Tongue (tissue), 2 donors: Measurements from ENCODE around the gene DHX58. TPM values are rescaled to one million over a fixed set of nuclear protein-coding genes. Genes with fewer than 3 reads are reported as not detected.

Source experiments
- DNase-seq: peaks from one replicate; pipeline ENCODE4 v3.0.0-alpha.2; 2015
- total RNA-seq: library from RNA; depleted of rRNA; stranded (reverse); fragments of >200 nt; gene quantifications from one replicate; pipeline ENCODE4 v1.2.3, GENCODE V29; 2014

The DHX58 gene
- total RNA-seq, 1 donor from 2014 or later: 14.4 TPM

DNA sequence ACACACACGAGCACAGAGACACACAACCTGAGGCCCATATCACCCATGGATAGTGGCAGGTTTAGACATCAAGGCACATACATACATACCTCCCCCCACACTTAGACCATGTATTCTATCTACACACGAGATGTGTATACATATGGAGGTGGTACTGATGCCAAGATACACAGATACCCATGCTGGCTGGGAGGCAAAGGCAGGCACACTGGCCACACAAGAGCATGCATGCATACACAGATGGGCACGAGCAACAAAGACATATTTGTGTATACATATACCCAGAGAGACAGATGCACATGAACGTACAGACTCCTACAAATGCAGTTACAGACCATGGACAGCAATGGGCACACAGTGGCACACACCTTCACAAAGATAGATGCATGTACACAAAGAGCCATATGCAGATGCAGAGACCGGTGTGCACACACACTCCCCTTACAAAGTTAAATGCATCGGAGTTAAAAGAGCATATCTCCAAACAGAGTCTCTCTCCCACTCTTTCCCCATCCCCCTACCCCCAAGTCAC lies 60.1 kb downstream of the DHX58 start:
- no peak for DNase-seq

DNA sequence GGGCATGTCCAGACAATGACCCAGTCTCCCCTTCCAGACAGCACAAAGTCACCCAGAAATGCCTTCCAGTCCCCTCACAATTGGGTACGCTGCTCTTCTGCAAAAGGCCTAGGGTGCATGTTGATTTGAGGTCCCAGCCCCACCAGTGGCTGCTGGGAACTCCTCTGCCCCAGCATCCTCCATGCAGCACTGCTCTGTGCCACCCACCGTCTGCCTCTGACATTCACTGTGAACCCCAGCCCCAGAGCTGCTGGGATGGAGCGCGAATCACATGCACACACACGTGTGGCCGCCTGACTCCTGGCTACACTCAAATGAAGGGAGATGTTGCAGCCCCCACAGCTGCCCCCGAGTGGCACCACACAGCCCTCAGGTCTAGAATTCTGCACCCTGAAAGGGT lies 60.9 kb downstream of the DHX58 start:
- DNase-seq: no peak

Other genes starting within 250 kb of the DHX58 start
- 30.0 TPM for gene KLHL11, start 247.3 kb downstream of the DHX58 start, total RNA-seq
- gene ACLY, start 193.8 kb downstream of the DHX58 start, total RNA-seq: 58.4 TPM
- gene ODAD4, start 182.1 kb downstream of the DHX58 start, total RNA-seq: not detected
- 45.2 TPM for gene CNP, start 145.9 kb downstream of the DHX58 start, total RNA-seq
- gene DNAJC7, start 95.3 kb downstream of the DHX58 start, total RNA-seq: 71.7 TPM
- gene NKIRAS2, start 92.6 kb downstream of the DHX58 start, total RNA-seq: 23.6 TPM
- gene C17orf113, start 62.1 kb downstream of the DHX58 start, total RNA-seq: 2.3 TPM
- 0.41 TPM for gene ZNF385C, start 14.2 kb downstream of the DHX58 start, total RNA-seq
- gene KAT2A, start 8.7 kb upstream of the DHX58 start, total RNA-seq: 19.9 TPM
- gene HSPB9, start 10.1 kb upstream of the DHX58 start, total RNA-seq: not detected
- gene RAB5C, start 42.3 kb upstream of the DHX58 start, total RNA-seq: 38.8 TPM
- gene KCNH4, start 68.4 kb upstream of the DHX58 start, total RNA-seq: not detected
- not detected for gene HCRT, start 72.7 kb upstream of the DHX58 start, total RNA-seq
- gene GHDC, start 81.8 kb upstream of the DHX58 start, total RNA-seq: 20.0 TPM
- 63.7 TPM for gene STAT5B, start 163.7 kb upstream of the DHX58 start, total RNA-seq
- gene STAT5A, start 175.8 kb upstream of the DHX58 start, total RNA-seq: 39.3 TPM